Naive thymus-derived CD4-positive, alpha-beta T cell (primary cell): ENCODE data around the gene MAP1S. TPM values are rescaled to one million over a fixed set of nuclear protein-coding genes. Genes with fewer than 3 reads are reported as not detected.
A peak's percentile ranks its signal among the peaks of the same experiment; 100 is the strongest.

Experiments
- ATAC-seq: fragments of 150-1000 bp; cut with Tn5 transposase; 2 replicates; pipeline ENCODE4 v1.10.0; 2021; ENCODE audit warnings: mild to moderate bottlenecking, moderate library complexity
- CTCF ChIA-PET: fragments of 350-600 bp; sonication (Branson Sonifier 250); formaldehyde crosslinking; loops from one replicate; lab custom pipeline; 2021; ENCODE audit warnings: antibody characterized with exemption; lab: Charles Lee
- POLR2A ChIA-PET: fragments of 350-600 bp; sonication (Branson Sonifier 250); formaldehyde crosslinking; loops from one replicate; lab custom pipeline; 2021; ENCODE audit warnings: antibody characterized with exemption, inconsistent platforms; lab: Charles Lee
- DNase-seq, 9 donors: peaks; one replicate each; pipeline versions ENCODE4 v3.0.0 to v3.0.0-alpha.2; 2020 to 2022; ENCODE audit warnings: mixed read lengths in 1 of 9
- H3K27ac ChIP-seq: one replicate; pipeline ENCODE4 v1.7.0; 2013; ENCODE audit warnings: mild to moderate bottlenecking, low read depth, low read length, moderate library complexity
- H3K27me3 ChIP-seq, 2 donors: one replicate each; pipeline ENCODE4 v1.7.0; 2013; ENCODE audit warnings: low read length in 2 of 2, mild to moderate bottlenecking in 2 of 2, moderate library complexity in 2 of 2; ENCODE audit not compliant: control insufficient read depth in 2 of 2, insufficient read depth in 2 of 2
- H3K36me3 ChIP-seq, 3 experiments: 1 replicate in 2 of 3; 2 replicates in 1 of 3; pipeline ENCODE4 v1.7.0; 2013; ENCODE audit warnings: low read length in 3 of 3, mild to moderate bottlenecking in 3 of 3, moderate library complexity in 1 of 3; ENCODE audit not compliant: insufficient read depth in 3 of 3, control insufficient read depth in 2 of 3
- H3K4me1 ChIP-seq, 2 donors: one replicate each; pipeline ENCODE4 v1.7.0; 2013; ENCODE audit warnings: low read length in 2 of 2, mild to moderate bottlenecking in 2 of 2, moderate library complexity in 1 of 2; ENCODE audit not compliant: control insufficient read depth in 2 of 2, insufficient read depth in 2 of 2
- H3K4me3 ChIP-seq: 2 replicates; pipeline ENCODE4 v1.7.0; 2013; ENCODE audit warnings: mild to moderate bottlenecking, low read length
- H3K9me3 ChIP-seq, 3 experiments: 1 replicate in 2 of 3; 2 replicates in 1 of 3; pipeline ENCODE4 v1.7.0; 2013; ENCODE audit warnings: low read length in 3 of 3; ENCODE audit not compliant: control insufficient read depth in 2 of 3
- H3K27ac Mint-ChIP-seq, 9 donors: one replicate each; pipeline ENCODE4 v1.8.0; 2020 to 2022; ENCODE audit warnings: mixed read lengths in 9 of 9, mild to moderate bottlenecking in 8 of 9, moderate library complexity in 5 of 9, inconsistent platforms in 2 of 9
- H3K27me3 Mint-ChIP-seq, 5 donors: one replicate each; pipeline ENCODE4 v1.8.0; 2021 to 2022; ENCODE audit warnings: mixed read lengths in 5 of 5, mild to moderate bottlenecking in 1 of 5
- H3K36me3 Mint-ChIP-seq, 5 donors: one replicate each; pipeline ENCODE4 v1.8.0; 2020 to 2022; ENCODE audit warnings: mixed read lengths in 5 of 5, mild to moderate bottlenecking in 3 of 5, inconsistent platforms in 1 of 5
- H3K4me1 Mint-ChIP-seq, 7 donors: one replicate each; pipeline ENCODE4 v1.8.0; 2020 to 2022; ENCODE audit warnings: mixed read lengths in 7 of 7, mild to moderate bottlenecking in 3 of 7, inconsistent platforms in 1 of 7
- H3K4me3 Mint-ChIP-seq, 10 donors: one replicate each; pipeline ENCODE4 v1.8.0; 2020 to 2022; ENCODE audit warnings: mild to moderate bottlenecking in 10 of 10, mixed read lengths in 10 of 10, moderate library complexity in 6 of 10, inconsistent platforms in 2 of 10
- H3K9me3 Mint-ChIP-seq, 11 donors: one replicate each; pipeline ENCODE4 v1.8.0; 2020 to 2022; ENCODE audit warnings: mixed read lengths in 11 of 11, mild to moderate bottlenecking in 4 of 11, inconsistent platforms in 1 of 11, moderate library complexity in 1 of 11
- intact Hi-C, 2 donors: fragments of 100-400 bp; cut with micrococcal nuclease; formaldehyde crosslinking; loops; one replicate each; pipeline ENCODE4 v1.15.1; 2023
- polyA plus RNA-seq, 2 donors: library from polyadenylated mRNA; unstranded; fragments of 300-500 nt; fragmentation: Illumina TruSeq; gene quantifications; one replicate each; pipeline ENCODE4 v1.2.3, GENCODE V29; 2021
- total RNA-seq, 6 experiments: library from RNA in 5 of 6; stranded (reverse) in 5 of 6; gene quantifications; 1 replicate in 5 of 6; 2 replicates in 1 of 6; pipeline ENCODE4 v1.2.3 and lab custom pipeline; 2021 to 2026

MAP1S gene
- total and polyA plus RNA-seq, 7 experiments from 2014 or later: 21.9 to 73.8 (median 49.8) TPM

DNA sequence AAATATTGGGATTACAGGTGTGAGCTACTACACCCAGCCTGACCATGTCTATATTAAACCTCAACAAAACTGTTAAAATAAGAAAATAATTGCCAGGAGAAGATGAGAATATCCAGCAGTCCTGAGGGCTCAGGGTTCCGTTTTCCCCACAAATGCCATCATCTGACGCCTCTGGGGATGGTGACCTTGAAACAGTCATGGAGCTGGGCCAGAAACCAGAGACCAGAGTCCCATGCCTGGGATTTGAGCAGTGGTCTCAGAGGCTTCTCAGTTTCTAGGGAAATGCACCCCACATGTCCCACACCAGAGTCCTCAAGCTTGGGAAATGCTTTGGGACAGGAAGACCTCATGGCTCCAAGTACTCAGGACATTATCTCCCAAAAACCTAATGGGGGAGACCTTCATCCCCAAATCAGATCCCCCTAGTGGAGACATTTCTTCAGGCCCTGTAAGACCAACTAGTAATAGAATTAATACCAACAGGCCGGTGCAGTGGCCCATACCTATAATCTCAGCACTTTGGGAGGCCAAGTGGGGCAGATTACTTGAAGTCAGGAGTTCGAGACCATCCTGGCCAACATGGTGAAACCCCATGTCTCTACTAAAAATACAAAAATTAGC lies 2.9 kb upstream of the MAP1S start:
- Mint-ChIP-seq H3K4me3 (peak overlapping the region in 1 of 10 donors; percentile 78), H3K36me3 (peaks cover 0 to 5% (median 0%) of the 10 kb centered on the region in 5 donors), H3K27me3 (peaks cover 0 to 2% (median 0%) of the 10 kb centered on the region in 5 donors), H3K4me1 (peaks cover 21 to 30% (median 28%) of the 10 kb centered on the region in 7 donors), H3K27ac (no peak overlapping the region), H3K9me3 (no peaks in the 10 kb centered on the region)
- ATAC-seq (no peak), DNase-seq (no peak)
- intact Hi-C loops: loop anchor here in 1 of 2 donors (5.0 kb wide), 1 partner anchor 141 kb away; the partner anchor contains the start of gene RPL18A
- ChIA-PET POLR2A (interaction anchor here (0.6 kb wide), 1 partner anchor 1645 kb away, joined by 3 read pairs; no protein-coding TSS in a partner anchor), CTCF (no interaction called here)
- H3K4me1 ChIP-seq: peaks cover 16 to 20% of the 10 kb centered on the region in 2 donors
- H3K27me3 ChIP-seq: no peaks in the 10 kb centered on the region
- H3K27ac ChIP-seq: no peak overlapping the region
- no peak overlapping the region for H3K4me3 ChIP-seq
- peaks cover 0 to 4% (median 0%) of the 10 kb centered on the region in 3 experiments for H3K36me3 ChIP-seq
- no peaks in the 10 kb centered on the region for H3K9me3 ChIP-seq

DNA sequence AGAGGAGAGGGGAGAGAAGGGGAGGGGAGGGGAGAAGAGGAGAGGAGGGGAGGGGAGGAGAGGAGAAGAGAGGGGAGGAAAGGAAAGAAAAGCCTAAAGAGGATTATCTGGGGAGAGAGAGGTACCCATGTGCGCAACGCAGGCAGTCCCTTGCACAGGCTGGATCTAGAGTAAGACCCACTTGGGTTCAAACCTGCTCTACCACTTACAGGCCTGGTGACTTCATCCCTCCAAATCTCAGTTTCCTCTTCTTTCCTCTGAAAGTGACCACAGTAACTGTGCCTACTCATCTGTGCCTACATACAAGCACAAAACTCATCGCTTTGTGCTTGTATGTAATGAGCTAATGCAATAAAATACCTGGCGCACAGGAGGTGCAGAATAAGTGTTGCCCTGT lies 732 bp upstream of the MAP1S start:
- POLR2A ChIA-PET: interaction anchor here (0.8 to 2.2 kb wide), 9 partner anchors 8 to 136 kb away, joined by 3 to 13 read pairs (median 5); no protein-coding TSS in a partner anchor
- Mint-ChIP-seq H3K9me3 (no peaks in the 10 kb centered on the region), H3K4me1 (peaks cover 33 to 38% (median 36%) of the 10 kb centered on the region in 7 donors), H3K27me3 (peaks cover 0 to 2% (median 0%) of the 10 kb centered on the region in 5 donors), H3K36me3 (peaks cover 0 to 7% (median 0%) of the 10 kb centered on the region in 5 donors), H3K4me3 (peak overlapping the region; percentile 83 to 93 (median 90)), H3K27ac (peak overlapping the region; percentile 70 to 91 (median 79))
- Histone ChIP-seq H3K4me3 (peak overlapping the region; percentile 51), H3K36me3 (peaks cover 0 to 10% (median 4%) of the 10 kb centered on the region in 3 experiments), H3K9me3 (no peaks in the 10 kb centered on the region), H3K4me1 (peaks cover 19 to 24% of the 10 kb centered on the region in 2 donors), H3K27ac (no peak overlapping the region), H3K27me3 (no peaks in the 10 kb centered on the region)
- CTCF ChIA-PET: no interaction called here
- intact Hi-C loops: loop anchor here in 1 of 2 donors (5.0 kb wide), 1 partner anchor 139 kb away; the partner anchor contains the start of gene RPL18A
- DNase-seq (no peak), ATAC-seq (no peak)

DNA sequence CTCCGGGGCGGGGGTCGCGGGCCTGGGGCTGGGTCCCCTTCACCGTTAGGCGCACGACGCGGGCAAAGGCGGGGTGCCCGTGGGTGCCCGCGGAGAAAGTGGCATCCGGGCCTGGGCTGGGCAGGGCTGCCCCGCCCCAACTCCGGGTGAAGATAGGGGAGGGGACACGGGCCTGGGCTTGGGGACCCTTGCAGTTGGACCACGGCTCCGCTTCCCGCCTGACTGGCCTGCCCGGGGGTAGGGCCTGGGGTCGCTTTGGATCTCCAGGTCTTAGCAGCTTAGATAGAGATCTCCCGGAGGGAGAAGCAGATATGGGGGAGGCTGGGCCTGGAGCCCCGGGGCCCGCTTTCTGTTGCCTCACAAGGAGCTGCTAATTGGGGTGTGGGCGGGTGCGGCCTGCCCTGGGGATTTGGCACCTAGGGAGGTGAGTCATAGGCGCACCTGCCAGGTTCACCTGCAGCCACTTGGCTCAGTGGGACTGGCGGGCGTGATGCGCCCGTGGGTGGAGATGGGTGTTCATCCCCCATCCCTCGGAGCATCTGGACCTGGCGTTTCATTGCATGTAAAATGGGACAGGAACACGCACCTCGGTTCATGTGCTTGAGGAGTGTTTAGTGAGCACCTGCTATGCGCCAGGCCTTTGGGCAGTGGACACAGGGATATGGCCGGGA lies 585 bp downstream of the MAP1S start:
- intact Hi-C loops: loop anchor here (1.0 to 5.0 kb wide), 6 partner anchors 27 to 165 kb away; partner anchors contain the start of genes FCHO1 (in 2 of the 2), COLGALT1 (in 1 of the 2), RPL18A (in 1 of the 2) and UNC13A (in 1 of the 2)
- H3K4me3 Mint-ChIP-seq: peak overlapping the region; percentile 84 to 93 (median 88)
- peaks cover 33 to 43% (median 39%) of the 10 kb centered on the region in 7 donors for H3K4me1 Mint-ChIP-seq
- DNase-seq (peak in 3 of 9 donors; percentile 11 to 45 (median 39)), ATAC-seq (peak; percentile 46)
- POLR2A ChIA-PET: interaction anchor here (0.7 to 2.2 kb wide), 12 partner anchors 9 to 140 kb away, joined by 3 to 13 read pairs (median 6); partner anchors contain the start of genes FCHO1, JAK3 and RPL18A
- peak overlapping the region; percentile 71 for H3K4me3 ChIP-seq
- no peaks in the 10 kb centered on the region for H3K9me3 ChIP-seq
- H3K36me3 Mint-ChIP-seq: peaks cover 0 to 7% (median 0%) of the 10 kb centered on the region in 5 donors
- no peaks in the 10 kb centered on the region for H3K9me3 Mint-ChIP-seq
- H3K27ac ChIP-seq: peak overlapping the region; percentile 76
- peaks cover 19 to 24% of the 10 kb centered on the region in 2 donors for H3K4me1 ChIP-seq
- H3K27me3 Mint-ChIP-seq: peaks cover 0 to 2% (median 0%) of the 10 kb centered on the region in 5 donors
- CTCF ChIA-PET: interaction anchor here (0.5 to 1.1 kb wide), 4 partner anchors 16 to 1678 kb away, joined by 3 read pairs; partner anchors contain the start of gene FCHO1
- peak overlapping the region; percentile 54 to 96 (median 79) for H3K27ac Mint-ChIP-seq
- H3K36me3 ChIP-seq: peaks cover 0 to 22% (median 4%) of the 10 kb centered on the region in 3 experiments
- H3K27me3 ChIP-seq: no peaks in the 10 kb centered on the region

DNA sequence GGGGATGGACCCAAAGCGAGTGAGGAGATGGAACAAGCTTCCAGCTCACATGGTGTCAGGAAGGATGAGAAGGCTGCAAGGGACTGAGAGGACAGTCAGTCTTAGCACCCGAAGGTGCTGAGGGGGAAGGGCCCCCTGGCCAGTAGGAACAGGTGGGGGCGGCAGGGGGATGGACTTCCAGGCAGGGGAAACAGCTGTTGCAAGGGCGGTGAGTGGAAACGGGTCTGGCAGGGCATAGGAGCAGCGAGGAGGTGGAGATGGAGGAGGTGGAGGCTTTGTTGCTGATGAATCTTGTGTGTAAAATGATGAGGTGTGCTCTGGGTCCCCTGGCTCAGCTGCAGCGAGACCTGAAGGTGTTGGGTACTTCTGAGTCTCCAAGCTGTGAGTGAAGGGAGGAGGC lies 1.2 kb downstream of the MAP1S start:
- Histone ChIP-seq H3K4me3 (peak overlapping the region; percentile 71), H3K27ac (peak overlapping the region; percentile 76), H3K36me3 (peaks cover 0 to 28% (median 9%) of the 10 kb centered on the region in 3 experiments), H3K27me3 (no peaks in the 10 kb centered on the region), H3K9me3 (no peaks in the 10 kb centered on the region), H3K4me1 (peaks cover 19 to 24% of the 10 kb centered on the region in 2 donors)
- ATAC-seq (no peak), DNase-seq (no peak)
- Mint-ChIP-seq H3K27ac (peak overlapping the region; percentile 54 to 96 (median 79)), H3K36me3 (peaks cover 0 to 10% (median 3%) of the 10 kb centered on the region in 5 donors), H3K4me3 (peak overlapping the region; percentile 84 to 93 (median 88)), H3K9me3 (no peaks in the 10 kb centered on the region), H3K4me1 (peaks cover 36 to 47% (median 39%) of the 10 kb centered on the region in 7 donors), H3K27me3 (peaks cover 0 to 2% (median 0%) of the 10 kb centered on the region in 5 donors)
- ChIA-PET CTCF (interaction anchor here (0.5 to 1.2 kb wide), 4 partner anchors 16 to 1679 kb away, joined by 3 to 4 read pairs (median 4); partner anchors contain the start of gene FCHO1), POLR2A (interaction anchor here (1.2 to 2.2 kb wide), 6 partner anchors 28 to 139 kb away, joined by 3 to 13 read pairs (median 6); partner anchors contain the start of genes FCHO1, JAK3 and RPL18A)
- intact Hi-C loops: no loop called here

DNA sequence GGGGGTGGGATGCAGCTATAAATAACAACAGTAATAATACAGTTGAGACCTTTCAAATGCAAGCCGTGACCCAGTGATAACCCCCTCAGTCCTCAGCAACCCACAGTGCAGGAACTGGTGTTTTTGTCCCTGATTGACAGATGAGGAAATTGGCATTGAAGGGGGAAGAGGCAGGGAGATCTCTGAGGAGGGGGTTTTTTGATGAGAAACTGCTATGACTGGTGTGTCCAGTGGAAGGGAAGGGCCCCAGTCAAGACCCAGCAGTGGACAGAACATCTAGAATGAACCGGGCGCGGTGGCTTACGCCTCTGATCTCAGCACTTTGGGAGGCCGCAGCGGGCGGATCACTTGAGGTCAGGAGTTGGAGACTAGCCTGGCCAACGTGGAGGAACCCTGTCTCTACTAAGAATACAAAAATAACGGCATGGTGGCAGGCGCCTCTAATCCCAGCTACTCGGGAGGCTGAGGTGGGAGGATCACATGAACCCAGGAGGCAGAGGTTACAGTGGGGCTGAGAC lies 1.9 kb downstream of the MAP1S start:
- Histone ChIP-seq H3K27me3 (no peaks in the 10 kb centered on the region), H3K4me1 (peaks cover 19 to 24% of the 10 kb centered on the region in 2 donors), H3K4me3 (peak overlapping the region; percentile 10), H3K36me3 (peaks cover 0 to 35% (median 11%) of the 10 kb centered on the region in 3 experiments), H3K9me3 (no peaks in the 10 kb centered on the region), H3K27ac (peak overlapping the region; percentile 33)
- no peak for ATAC-seq
- Mint-ChIP-seq H3K4me3 (peak overlapping the region; percentile 84 to 93 (median 88)), H3K27ac (peak overlapping the region in 6 of 9 donors; percentile 12 to 96 (median 56)), H3K4me1 (peaks cover 37 to 47% (median 41%) of the 10 kb centered on the region in 7 donors), H3K9me3 (no peaks in the 10 kb centered on the region), H3K27me3 (peaks cover 0 to 2% (median 0%) of the 10 kb centered on the region in 5 donors), H3K36me3 (peaks cover 0 to 11% (median 4%) of the 10 kb centered on the region in 5 donors)
- CTCF ChIA-PET: interaction anchor here (0.9 to 1.2 kb wide), 3 partner anchors 16 to 30 kb away, joined by 3 to 4 read pairs (median 4); partner anchors contain the start of gene FCHO1
- intact Hi-C loops: no loop called here
- POLR2A ChIA-PET: interaction anchor here (1.0 to 1.8 kb wide), 3 partner anchors 19 to 129 kb away, joined by 3 to 6 read pairs (median 3); no protein-coding TSS in a partner anchor
- no peak for DNase-seq
